ENCODE measurements around the gene NUB1.
A peak's percentile ranks its signal among the peaks of the same experiment; 100 is the strongest.

NUB1 gene

DNA sequence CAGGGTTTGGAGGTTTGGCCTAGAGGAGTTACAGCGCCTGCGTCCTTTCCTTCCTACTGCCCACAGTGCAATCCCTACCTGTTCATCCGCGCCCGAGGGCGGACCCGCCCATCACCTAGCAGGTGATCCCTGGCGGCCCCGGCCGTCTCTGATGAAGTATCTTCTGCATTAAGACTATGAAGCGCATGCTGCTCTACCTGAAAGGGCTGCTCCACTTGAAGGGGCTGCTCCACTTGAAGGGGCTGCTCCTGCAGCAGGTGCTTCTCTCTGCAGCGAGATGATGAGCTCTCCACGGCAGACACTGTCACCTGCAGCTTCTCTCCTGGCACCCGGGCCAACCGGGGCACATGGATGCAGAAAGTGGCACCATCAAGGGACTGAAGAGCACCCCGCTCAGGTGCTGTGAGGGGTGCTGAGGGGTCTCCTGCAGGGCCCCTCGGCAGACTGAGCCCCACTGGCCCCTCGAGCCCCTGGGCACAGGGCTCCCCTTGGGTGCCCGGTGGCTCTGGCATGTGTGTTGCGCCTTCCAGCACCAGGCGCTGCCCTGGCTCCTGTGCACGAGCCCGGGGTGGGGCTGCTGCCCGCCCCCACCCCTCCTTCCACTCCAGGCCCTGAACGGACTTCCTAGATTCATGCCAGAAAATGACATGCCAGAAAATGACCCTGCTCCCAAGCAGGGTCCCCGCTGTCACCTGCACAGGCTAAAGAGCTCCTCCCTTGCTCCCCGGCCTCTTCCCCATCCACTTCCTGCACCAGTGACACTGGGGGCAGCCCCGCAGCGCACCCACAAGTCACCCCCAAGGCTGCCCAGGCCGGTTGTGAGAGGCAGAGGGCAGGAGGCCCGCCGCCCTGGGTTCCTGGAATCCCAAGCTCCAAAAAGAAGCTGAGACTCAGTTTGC, 38.8 kb downstream of the NUB1 start:
- Histone ChIP-seq H3K4me3 (ENCODE audit: insufficient read depth, low read depth, low read length) (no peak overlapping the region), H3K4me1 (ENCODE audit: control insufficient read depth, insufficient read depth, low read length) (peaks cover 4% of the 10 kb centered on the region), H3K9me3 (ENCODE audit: control insufficient read depth, low read length) (no peaks in the 10 kb centered on the region), H3K27ac (ENCODE audit: insufficient read depth, low read depth, low read length, poor library complexity, severe bottlenecking) (no peak overlapping the region), H3K27me3 (ENCODE audit: control insufficient read depth, insufficient read depth, low read length, poor library complexity, severe bottlenecking) (peaks cover 40% of the 10 kb centered on the region), H3K36me3 (ENCODE audit: control insufficient read depth, insufficient read depth, low read length) (peaks cover 18% of the 10 kb centered on the region)
- 87 to 88% methylated on average over 32 of the region's 32 CpGs for WGBS, 2 experiments

DNA sequence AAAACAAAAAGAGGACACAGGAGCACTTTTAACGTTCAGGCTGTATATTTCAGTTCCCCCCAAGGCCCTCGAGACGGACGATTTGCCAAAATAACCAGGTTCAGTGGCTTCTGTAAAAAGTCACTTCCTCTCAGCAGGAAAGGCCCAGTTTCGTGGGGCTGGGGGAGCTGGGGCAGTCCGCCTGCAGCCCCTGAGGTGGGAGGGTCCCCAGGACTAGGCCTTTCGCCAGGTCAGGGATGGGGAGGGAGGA, 39.4 kb downstream of the NUB1 start:
- Histone ChIP-seq H3K4me1 (ENCODE audit: control insufficient read depth, insufficient read depth, low read length) (peaks cover 4% of the 10 kb centered on the region), H3K36me3 (ENCODE audit: control insufficient read depth, insufficient read depth, low read length) (peaks cover 18% of the 10 kb centered on the region), H3K9me3 (ENCODE audit: control insufficient read depth, low read length) (no peaks in the 10 kb centered on the region), H3K4me3 (ENCODE audit: insufficient read depth, low read depth, low read length) (peak overlapping the region; percentile 25), H3K27ac (ENCODE audit: insufficient read depth, low read depth, low read length, poor library complexity, severe bottlenecking) (no peak overlapping the region), H3K27me3 (ENCODE audit: control insufficient read depth, insufficient read depth, low read length, poor library complexity, severe bottlenecking) (peaks cover 40% of the 10 kb centered on the region)
- WGBS, 2 experiments: 17 to 20% methylated on average over 7 of the region's 7 CpGs

GRCh38 chr7:151381348-151382078, 39.9 kb downstream of the NUB1 start:
- Histone ChIP-seq H3K27ac (ENCODE audit: insufficient read depth, low read depth, low read length, poor library complexity, severe bottlenecking) (no peak overlapping the region), H3K27me3 (ENCODE audit: control insufficient read depth, insufficient read depth, low read length, poor library complexity, severe bottlenecking) (peaks cover 40% of the 10 kb centered on the region), H3K4me3 (ENCODE audit: insufficient read depth, low read depth, low read length) (peak overlapping the region; percentile 25), H3K36me3 (ENCODE audit: control insufficient read depth, insufficient read depth, low read length) (peaks cover 17% of the 10 kb centered on the region), H3K9me3 (ENCODE audit: control insufficient read depth, low read length) (no peaks in the 10 kb centered on the region), H3K4me1 (ENCODE audit: control insufficient read depth, insufficient read depth, low read length) (peaks cover 4% of the 10 kb centered on the region)
- WGBS, 2 experiments: 3 to 4% methylated on average over 83 of the region's 83 CpGs

- Histone ChIP-seq H3K4me1 (ENCODE audit: control insufficient read depth, insufficient read depth, low read length) (peaks cover 4% of the 10 kb centered on the region), H3K27ac (ENCODE audit: insufficient read depth, low read depth, low read length, poor library complexity, severe bottlenecking) (no peak overlapping the region), H3K27me3 (ENCODE audit: control insufficient read depth, insufficient read depth, low read length, poor library complexity, severe bottlenecking) (peaks cover 44% of the 10 kb centered on the region), H3K9me3 (ENCODE audit: control insufficient read depth, low read length) (no peaks in the 10 kb centered on the region), H3K4me3 (ENCODE audit: insufficient read depth, low read depth, low read length) (peak overlapping the region; percentile 25), H3K36me3 (ENCODE audit: control insufficient read depth, insufficient read depth, low read length) (peaks cover 9% of the 10 kb centered on the region)
- WGBS, 2 experiments: 21 to 22% methylated on average over 37 of the region's 37 CpGs
Measured at GRCh38 chr7:151382079-151382885, 40.7 kb downstream of the NUB1 start.

GRCh38 chr7:151383638-151384351, 42.2 kb downstream of the NUB1 start:
- H3K27ac ChIP-seq (ENCODE audit: insufficient read depth, low read depth, low read length, poor library complexity, severe bottlenecking): no peak overlapping the region
- peaks cover 4% of the 10 kb centered on the region for H3K4me1 ChIP-seq (ENCODE audit: control insufficient read depth, insufficient read depth, low read length)
- peaks cover 3% of the 10 kb centered on the region for H3K36me3 ChIP-seq (ENCODE audit: control insufficient read depth, insufficient read depth, low read length)
- H3K9me3 ChIP-seq (ENCODE audit: control insufficient read depth, low read length): no peaks in the 10 kb centered on the region
- WGBS, 2 experiments: 88 to 89% methylated on average over 15 of the region's 15 CpGs
- H3K4me3 ChIP-seq (ENCODE audit: insufficient read depth, low read depth, low read length): no peak overlapping the region
- H3K27me3 ChIP-seq (ENCODE audit: control insufficient read depth, insufficient read depth, low read length, poor library complexity, severe bottlenecking): peaks cover 44% of the 10 kb centered on the region

- H3K27ac ChIP-seq (ENCODE audit: insufficient read depth, low read depth, low read length, poor library complexity, severe bottlenecking): no peak overlapping the region
- no peak overlapping the region for H3K4me3 ChIP-seq (ENCODE audit: insufficient read depth, low read depth, low read length)
- no peaks in the 10 kb centered on the region for H3K9me3 ChIP-seq (ENCODE audit: control insufficient read depth, low read length)
- peaks cover 44% of the 10 kb centered on the region for H3K27me3 ChIP-seq (ENCODE audit: control insufficient read depth, insufficient read depth, low read length, poor library complexity, severe bottlenecking)
- H3K4me1 ChIP-seq (ENCODE audit: control insufficient read depth, insufficient read depth, low read length): peaks cover 4% of the 10 kb centered on the region
- 94 to 96% methylated on average over 6 of the region's 6 CpGs for WGBS, 2 experiments
- no peaks in the 10 kb centered on the region for H3K36me3 ChIP-seq (ENCODE audit: control insufficient read depth, insufficient read depth, low read length)
Measured at GRCh38 chr7:151384352-151384697, 42.7 kb downstream of the NUB1 start.

- 91 to 92% methylated on average over 26 of the region's 26 CpGs for WGBS, 2 experiments
- Histone ChIP-seq H3K4me3 (ENCODE audit: insufficient read depth, low read depth, low read length) (no peak overlapping the region), H3K9me3 (ENCODE audit: control insufficient read depth, low read length) (no peaks in the 10 kb centered on the region), H3K27me3 (ENCODE audit: control insufficient read depth, insufficient read depth, low read length, poor library complexity, severe bottlenecking) (peaks cover 44% of the 10 kb centered on the region), H3K4me1 (ENCODE audit: control insufficient read depth, insufficient read depth, low read length) (peaks cover 4% of the 10 kb centered on the region), H3K27ac (ENCODE audit: insufficient read depth, low read depth, low read length, poor library complexity, severe bottlenecking) (no peak overlapping the region), H3K36me3 (ENCODE audit: control insufficient read depth, insufficient read depth, low read length) (no peaks in the 10 kb centered on the region)
Measured at GRCh38 chr7:151384776-151385625, 43.4 kb downstream of the NUB1 start.

GRCh38 chr7:151385626-151386300, 44.2 kb downstream of the NUB1 start:
- Histone ChIP-seq H3K9me3 (ENCODE audit: control insufficient read depth, low read length) (no peaks in the 10 kb centered on the region), H3K27me3 (ENCODE audit: control insufficient read depth, insufficient read depth, low read length, poor library complexity, severe bottlenecking) (peaks cover 43% of the 10 kb centered on the region), H3K4me1 (ENCODE audit: control insufficient read depth, insufficient read depth, low read length) (peaks cover 4% of the 10 kb centered on the region), H3K27ac (ENCODE audit: insufficient read depth, low read depth, low read length, poor library complexity, severe bottlenecking) (no peak overlapping the region), H3K36me3 (ENCODE audit: control insufficient read depth, insufficient read depth, low read length) (no peaks in the 10 kb centered on the region), H3K4me3 (ENCODE audit: insufficient read depth, low read depth, low read length) (no peak overlapping the region)
- WGBS, 2 experiments: 93 to 95% methylated on average over 26 of the region's 26 CpGs
